ENCODE measurements around the gene PRTG. TPM values are rescaled to one million over a fixed set of nuclear protein-coding genes. Genes with fewer than 3 reads are reported as not detected.

The PRTG gene
- total RNA-seq, 6 donors from 2014 or later: 5.9 to 50.6 (median 17.6) TPM

- no peaks in the 10 kb centered on the region for H3K27me3 ChIP-seq
- H3K4me1 ChIP-seq: no peaks in the 10 kb centered on the region
- no peaks in the 10 kb centered on the region for H3K9me3 ChIP-seq
- 87% methylated on average over 7 of the region's 7 CpGs for WGBS, 2 donors
- H3K27ac ChIP-seq: no peak overlapping the region
- ATAC-seq (ENCODE audit: low FRiP score in 2 of 2) (no peak), DNase-seq (no peak)
- TF ChIP-seq POLR2A (IDR thresholded peaks at IDR 0.05) (no peak), CTCF (IDR thresholded peaks at IDR 0.05) (no peak), POLR2AphosphoS5 (IDR thresholded peaks at IDR 0.05) (no peak), EP300 (IDR thresholded peaks at IDR 0.05) (no peak)
- no peaks in the 10 kb centered on the region for H3K36me3 ChIP-seq
- no peak overlapping the region for H3K4me3 ChIP-seq
Observed at GRCh38 chr15:55652359-55652758, 90.6 kb downstream of the PRTG start.

- H3K36me3 ChIP-seq: no peaks in the 10 kb centered on the region
- ATAC-seq (ENCODE audit: low FRiP score in 2 of 2) (no peak), DNase-seq (no peak)
- TF ChIP-seq EP300 (IDR thresholded peaks at IDR 0.05) (no peak), CTCF (IDR thresholded peaks at IDR 0.05) (no peak), POLR2AphosphoS5 (IDR thresholded peaks at IDR 0.05) (no peak), POLR2A (IDR thresholded peaks at IDR 0.05) (no peak)
- H3K27me3 ChIP-seq: no peaks in the 10 kb centered on the region
- WGBS, 2 donors: 91 to 96% methylated on average over 1 of the region's 1 CpG
- H3K4me3 ChIP-seq: no peak overlapping the region
- no peaks in the 10 kb centered on the region for H3K4me1 ChIP-seq
- H3K27ac ChIP-seq: no peak overlapping the region
- H3K9me3 ChIP-seq: no peaks in the 10 kb centered on the region
Observed at GRCh38 chr15:55649058-55649423, 93.9 kb downstream of the PRTG start.

GRCh38 chr15:55638764-55639163, 104.2 kb downstream of the PRTG start:
- no peaks in the 10 kb centered on the region for H3K9me3 ChIP-seq
- ATAC-seq (ENCODE audit: low FRiP score in 2 of 2): no peak
- H3K36me3 ChIP-seq: peaks cover 0 to 5% (median 2%) of the 10 kb centered on the region in 4 donors
- no peak for DNase-seq
- WGBS, 2 donors: 90 to 91% methylated on average over 1 of the region's 1 CpG
- H3K27ac ChIP-seq: no peak overlapping the region
- no peak overlapping the region for H3K4me3 ChIP-seq
- H3K4me1 ChIP-seq: no peaks in the 10 kb centered on the region
- H3K27me3 ChIP-seq: no peaks in the 10 kb centered on the region
- TF ChIP-seq POLR2AphosphoS5 (IDR thresholded peaks at IDR 0.05) (no peak), POLR2A (IDR thresholded peaks at IDR 0.05) (no peak), CTCF (IDR thresholded peaks at IDR 0.05) (no peak), EP300 (IDR thresholded peaks at IDR 0.05) (no peak)

GRCh38 chr15:55637086-55637485, 105.9 kb downstream of the PRTG start:
- H3K4me3 ChIP-seq: no peak overlapping the region
- 93 to 97% methylated on average over 3 of the region's 3 CpGs for WGBS, 2 donors
- H3K4me1 ChIP-seq: no peaks in the 10 kb centered on the region
- no peak for DNase-seq
- H3K9me3 ChIP-seq: no peaks in the 10 kb centered on the region
- peaks cover 0 to 5% (median 2%) of the 10 kb centered on the region in 4 donors for H3K36me3 ChIP-seq
- H3K27me3 ChIP-seq: no peaks in the 10 kb centered on the region
- no peak overlapping the region for H3K27ac ChIP-seq
- ATAC-seq (ENCODE audit: low FRiP score in 2 of 2): no peak
- TF ChIP-seq POLR2AphosphoS5 (IDR thresholded peaks at IDR 0.05) (no peak), CTCF (IDR thresholded peaks at IDR 0.05) (no peak), POLR2A (IDR thresholded peaks at IDR 0.05) (no peak), EP300 (IDR thresholded peaks at IDR 0.05) (no peak)

- Histone ChIP-seq H3K27ac (no peak overlapping the region), H3K9me3 (no peaks in the 10 kb centered on the region), H3K27me3 (no peaks in the 10 kb centered on the region), H3K4me1 (peaks cover 0 to 3% (median 0%) of the 10 kb centered on the region in 4 donors), H3K4me3 (no peak overlapping the region), H3K36me3 (peaks cover 0 to 5% (median 0%) of the 10 kb centered on the region in 4 donors)
- ATAC-seq (ENCODE audit: low FRiP score in 2 of 2) (no peak), DNase-seq (no peak)
- 93 to 100% methylated on average over 1 of the region's 1 CpG for WGBS, 2 donors
- TF ChIP-seq POLR2AphosphoS5 (IDR thresholded peaks at IDR 0.05): no peak
- no peak for TF ChIP-seq EP300 (IDR thresholded peaks at IDR 0.05)
- TF ChIP-seq POLR2A (IDR thresholded peaks at IDR 0.05): no peak
- TF ChIP-seq CTCF (IDR thresholded peaks at IDR 0.05): no peak
Observed at GRCh38 chr15:55633731-55634130, 109.2 kb downstream of the PRTG start.
